GM11168 (cell line): ENCODE results near the gene MAML2.

Experiments used
- in situ Hi-C: fragments of 300-500 bp; cut with MboI; formaldehyde crosslinking; loops from one replicate; pipeline ENCODE4 v1.12.0; 2022; ENCODE audit warnings: low sequenced_read_pairs; ENCODE audit not compliant: unreplicated experiment

MAML2 gene

GRCh38 chr11:96340555-96340885, 2.5 kb downstream of the MAML2 start:
- in situ Hi-C loops = loop anchor here (10.0 kb wide), 1 partner anchor 286 kb away; no protein-coding TSS in a partner anchor

- in situ Hi-C loops = loop anchor here (10.0 kb wide), 1 partner anchor 285 kb away; no protein-coding TSS in a partner anchor
These were observed 3.1 kb downstream of the MAML2 start for GRCh38 chr11:96339706-96340554.

GRCh38 chr11:96338910-96339705, 3.9 kb downstream of the MAML2 start:
- in situ Hi-C loops = no loop called here

GRCh38 chr11:96337541-96338431, 5.2 kb downstream of the MAML2 start:
- in situ Hi-C loops = no loop called here

- in situ Hi-C loops = no loop called here
These were observed 7.6 kb downstream of the MAML2 start for GRCh38 chr11:96335388-96335787.

- in situ Hi-C loops = no loop called here
These were observed 8.8 kb downstream of the MAML2 start for GRCh38 chr11:96334219-96334618.

- in situ Hi-C loops = no loop called here
These were observed 9.7 kb downstream of the MAML2 start for GRCh38 chr11:96333191-96333719.

GRCh38 chr11:96332126-96332771, 10.7 kb downstream of the MAML2 start:
- in situ Hi-C loops = no loop called here

GRCh38 chr11:96331699-96332116, 11.3 kb downstream of the MAML2 start:
- in situ Hi-C loops = no loop called here

- in situ Hi-C loops = no loop called here
These were observed 12.5 kb downstream of the MAML2 start for GRCh38 chr11:96330511-96330859.

GRCh38 chr11:96329855-96330510, 13.0 kb downstream of the MAML2 start:
- in situ Hi-C loops = no loop called here

- in situ Hi-C loops = no loop called here
These were observed 13.6 kb downstream of the MAML2 start for GRCh38 chr11:96329419-96329818.

GRCh38 chr11:96328395-96329010, 14.5 kb downstream of the MAML2 start:
- in situ Hi-C loops = no loop called here

- in situ Hi-C loops = no loop called here
These were observed 16.0 kb downstream of the MAML2 start for GRCh38 chr11:96326959-96327358.

- in situ Hi-C loops = no loop called here
These were observed 18.1 kb downstream of the MAML2 start for GRCh38 chr11:96324912-96325311.

- in situ Hi-C loops = no loop called here
These were observed 19.4 kb downstream of the MAML2 start for GRCh38 chr11:96323642-96323985.

- in situ Hi-C loops = no loop called here
These were observed 20.0 kb downstream of the MAML2 start for GRCh38 chr11:96322775-96323641.

GRCh38 chr11:96321091-96321490, 21.9 kb downstream of the MAML2 start:
- in situ Hi-C loops = no loop called here
